ENCODE data around the gene RBM20.

RBM20 gene

GRCh38 chr10:110793886-110794285 lies 149.8 kb downstream of the RBM20 start:
- H3K4me1 Mint-ChIP-seq, result peaks cover 8% of the 10 kb centered on the region
- H3K9me3 Mint-ChIP-seq, result no peaks in the 10 kb centered on the region
- no peak overlapping the region for H3K4me3 Mint-ChIP-seq
- H3K27me3 Mint-ChIP-seq, result no peaks in the 10 kb centered on the region
- H3K27ac Mint-ChIP-seq, result no peak overlapping the region
- H3K36me3 Mint-ChIP-seq, result no peaks in the 10 kb centered on the region

GRCh38 chr10:110794808-110795207 lies 150.7 kb downstream of the RBM20 start:
- Mint-ChIP-seq H3K27ac (no peak overlapping the region), H3K9me3 (no peaks in the 10 kb centered on the region), H3K4me3 (no peak overlapping the region), H3K4me1 (peaks cover 8% of the 10 kb centered on the region), H3K36me3 (no peaks in the 10 kb centered on the region), H3K27me3 (no peaks in the 10 kb centered on the region)

GRCh38 chr10:110797416-110797815 lies 153.3 kb downstream of the RBM20 start:
- no peaks in the 10 kb centered on the region for H3K27me3 Mint-ChIP-seq
- H3K36me3 Mint-ChIP-seq, result no peaks in the 10 kb centered on the region
- no peak overlapping the region for H3K4me3 Mint-ChIP-seq
- H3K27ac Mint-ChIP-seq, result no peak overlapping the region
- H3K9me3 Mint-ChIP-seq, result no peaks in the 10 kb centered on the region
- peaks cover 11% of the 10 kb centered on the region for H3K4me1 Mint-ChIP-seq

GRCh38 chr10:110798340-110798739 lies 154.2 kb downstream of the RBM20 start:
- no peak overlapping the region for H3K27ac Mint-ChIP-seq

GRCh38 chr10:110802090-110802489 lies 158.0 kb downstream of the RBM20 start:
- H3K27me3 Mint-ChIP-seq, result no peaks in the 10 kb centered on the region

More at GRCh38 chr10:110798340-110798739, 154.2 kb downstream of the RBM20 start:
- Mint-ChIP-seq H3K36me3 (no peaks in the 10 kb centered on the region), H3K27me3 (no peaks in the 10 kb centered on the region), H3K9me3 (no peaks in the 10 kb centered on the region), H3K4me3 (no peak overlapping the region), H3K4me1 (peaks cover 20% of the 10 kb centered on the region)

GRCh38 chr10:110802551-110803238 lies 158.6 kb downstream of the RBM20 start:
- Mint-ChIP-seq H3K27ac (peak overlapping the region; percentile 46), H3K36me3 (no peaks in the 10 kb centered on the region), H3K27me3 (no peaks in the 10 kb centered on the region), H3K4me1 (peaks cover 48% of the 10 kb centered on the region), H3K9me3 (no peaks in the 10 kb centered on the region), H3K4me3 (peak overlapping the region; percentile 34)

More at GRCh38 chr10:110802090-110802489, 158.0 kb downstream of the RBM20 start:
- peak overlapping the region; percentile 46 for H3K27ac Mint-ChIP-seq
- H3K36me3 Mint-ChIP-seq, result no peaks in the 10 kb centered on the region
- H3K9me3 Mint-ChIP-seq, result no peaks in the 10 kb centered on the region
- no peak overlapping the region for H3K4me3 Mint-ChIP-seq
- H3K4me1 Mint-ChIP-seq, result peaks cover 48% of the 10 kb centered on the region

GRCh38 chr10:110803239-110803749 lies 159.2 kb downstream of the RBM20 start:
- Mint-ChIP-seq H3K27ac (peak overlapping the region; percentile 46), H3K27me3 (no peaks in the 10 kb centered on the region), H3K36me3 (no peaks in the 10 kb centered on the region), H3K4me3 (peak overlapping the region; percentile 34), H3K9me3 (no peaks in the 10 kb centered on the region), H3K4me1 (peaks cover 47% of the 10 kb centered on the region)

GRCh38 chr10:110803830-110804338 lies 159.7 kb downstream of the RBM20 start:
- H3K27me3 Mint-ChIP-seq, result no peaks in the 10 kb centered on the region
- no peaks in the 10 kb centered on the region for H3K36me3 Mint-ChIP-seq
- H3K9me3 Mint-ChIP-seq, result no peaks in the 10 kb centered on the region
- peaks cover 47% of the 10 kb centered on the region for H3K4me1 Mint-ChIP-seq
- peak overlapping the region; percentile 30 for H3K4me3 Mint-ChIP-seq
- peak overlapping the region; percentile 52 for H3K27ac Mint-ChIP-seq

GRCh38 chr10:110804376-110804775 lies 160.2 kb downstream of the RBM20 start:
- no peaks in the 10 kb centered on the region for H3K9me3 Mint-ChIP-seq
- H3K36me3 Mint-ChIP-seq, result no peaks in the 10 kb centered on the region
- peaks cover 47% of the 10 kb centered on the region for H3K4me1 Mint-ChIP-seq
- peak overlapping the region; percentile 30 for H3K4me3 Mint-ChIP-seq
- no peaks in the 10 kb centered on the region for H3K27me3 Mint-ChIP-seq
- H3K27ac Mint-ChIP-seq, result peak overlapping the region; percentile 52

GRCh38 chr10:110805292-110805691 lies 161.2 kb downstream of the RBM20 start:
- Mint-ChIP-seq H3K9me3 (no peaks in the 10 kb centered on the region), H3K27ac (no peak overlapping the region), H3K4me3 (no peak overlapping the region), H3K4me1 (peaks cover 47% of the 10 kb centered on the region), H3K27me3 (no peaks in the 10 kb centered on the region), H3K36me3 (no peaks in the 10 kb centered on the region)

- no peaks in the 10 kb centered on the region for H3K36me3 Mint-ChIP-seq
- no peaks in the 10 kb centered on the region for H3K27me3 Mint-ChIP-seq
- no peaks in the 10 kb centered on the region for H3K9me3 Mint-ChIP-seq
- no peak overlapping the region for H3K27ac Mint-ChIP-seq
- H3K4me3 Mint-ChIP-seq, result no peak overlapping the region
- H3K4me1 Mint-ChIP-seq, result peaks cover 47% of the 10 kb centered on the region
Measured at GRCh38 chr10:110806335-110806734, 162.2 kb downstream of the RBM20 start.

- Mint-ChIP-seq H3K36me3 (no peaks in the 10 kb centered on the region), H3K4me3 (no peak overlapping the region), H3K4me1 (peaks cover 34% of the 10 kb centered on the region), H3K27ac (no peak overlapping the region), H3K27me3 (no peaks in the 10 kb centered on the region), H3K9me3 (no peaks in the 10 kb centered on the region)
Measured at GRCh38 chr10:110808123-110808522, 164.0 kb downstream of the RBM20 start.

GRCh38 chr10:110808615-110809014 lies 164.5 kb downstream of the RBM20 start:
- Mint-ChIP-seq H3K36me3 (no peaks in the 10 kb centered on the region), H3K9me3 (no peaks in the 10 kb centered on the region), H3K27ac (no peak overlapping the region), H3K27me3 (no peaks in the 10 kb centered on the region), H3K4me3 (no peak overlapping the region), H3K4me1 (peaks cover 29% of the 10 kb centered on the region)

GRCh38 chr10:110810625-110811024 lies 166.5 kb downstream of the RBM20 start:
- Mint-ChIP-seq H3K36me3 (no peaks in the 10 kb centered on the region), H3K4me3 (no peak overlapping the region), H3K4me1 (peaks cover 20% of the 10 kb centered on the region), H3K27me3 (no peaks in the 10 kb centered on the region), H3K27ac (no peak overlapping the region), H3K9me3 (no peaks in the 10 kb centered on the region)

- no peak overlapping the region for H3K4me3 Mint-ChIP-seq
- no peaks in the 10 kb centered on the region for H3K9me3 Mint-ChIP-seq
- no peaks in the 10 kb centered on the region for H3K27me3 Mint-ChIP-seq
- H3K36me3 Mint-ChIP-seq, result no peaks in the 10 kb centered on the region
- peaks cover 29% of the 10 kb centered on the region for H3K4me1 Mint-ChIP-seq
- H3K27ac Mint-ChIP-seq, result peak overlapping the region; percentile 46
Measured at GRCh38 chr10:110811791-110812581, 167.8 kb downstream of the RBM20 start.

GRCh38 chr10:110812583-110812982 lies 168.4 kb downstream of the RBM20 start:
- H3K4me1 Mint-ChIP-seq, result peaks cover 35% of the 10 kb centered on the region
- no peak overlapping the region for H3K4me3 Mint-ChIP-seq
- peak overlapping the region; percentile 46 for H3K27ac Mint-ChIP-seq
- no peaks in the 10 kb centered on the region for H3K27me3 Mint-ChIP-seq
- H3K36me3 Mint-ChIP-seq, result no peaks in the 10 kb centered on the region
- H3K9me3 Mint-ChIP-seq, result no peaks in the 10 kb centered on the region

Data from activated naive CD4-positive, alpha-beta T cell treated with anti-CD3 and anti-CD28 coated beads, Interleukin-2, amount 50 U/mL, for 24 hours (primary cell).